ENCODE data around the gene CFAP299. TPM values are rescaled to one million over a fixed set of nuclear protein-coding genes. Genes with fewer than 3 reads are reported as not detected.

CFAP299 gene
- total RNA-seq, 6 experiments from 2014 or later = not detected

DNA sequence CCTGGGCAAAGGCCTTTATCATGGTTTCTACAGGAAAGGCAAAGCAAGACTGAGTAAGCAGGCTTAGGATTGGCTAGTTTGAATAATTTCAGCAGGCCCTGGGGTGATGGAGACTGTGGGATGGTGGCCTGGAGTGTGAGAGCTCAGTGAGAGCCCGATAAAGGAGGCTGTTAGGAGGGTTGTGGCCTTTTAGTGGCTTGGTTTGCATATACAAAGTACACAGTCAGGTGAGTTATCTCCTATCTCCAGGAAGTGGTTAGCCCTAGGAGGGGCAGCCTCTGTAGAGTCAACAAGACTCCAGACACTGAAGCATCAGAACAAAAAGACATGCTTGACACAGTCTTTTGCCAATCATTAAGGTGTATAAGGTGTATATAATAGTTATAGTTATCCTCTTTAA, 157.2 kb downstream of the CFAP299 start:
- no peak for DNase-seq
- ATAC-seq = peak in 3 of 4 donors; percentile 55 to 61 (median 55)

DNA sequence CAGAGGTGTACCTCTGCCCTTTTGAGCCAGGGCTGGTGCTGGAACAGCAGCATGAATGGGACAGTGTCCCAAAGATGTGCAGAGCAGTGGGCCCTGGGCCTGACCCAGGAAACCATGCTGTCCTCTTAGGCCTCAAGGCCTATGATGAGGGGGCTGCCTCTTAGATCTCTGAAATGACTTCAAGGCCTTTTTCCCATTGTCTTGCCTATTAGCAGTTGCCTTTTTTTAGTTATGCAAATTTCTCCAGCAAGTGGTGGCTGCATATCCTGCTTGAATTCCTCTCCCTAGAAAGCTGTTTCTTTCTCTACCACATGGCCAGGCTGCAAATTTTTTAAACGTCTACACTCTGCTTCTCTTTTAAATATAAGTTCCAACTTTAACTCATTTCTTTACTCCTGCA, 160.3 kb downstream of the CFAP299 start:
- ATAC-seq (no peak), DNase-seq (no peak)
- Histone ChIP-seq H3K27me3 (no peaks in the 10 kb centered on the region), H3K4me1 (no peaks in the 10 kb centered on the region), H3K9me3 (no peaks in the 10 kb centered on the region), H3K36me3 (no peaks in the 10 kb centered on the region), H3K4me3 (no peak overlapping the region), H3K27ac (no peak overlapping the region)
- TF ChIP-seq CTCF (IDR thresholded peaks at IDR 0.05) (no peak), POLR2A (IDR thresholded peaks at IDR 0.05) (no peak)
- WGBS (ENCODE audit: insufficient coverage, low coverage, low lambda C conversion rate, missing lambda C conversion rate) = 75% methylated on average over 1 of the region's 1 CpG
- intact Hi-C loops (cut with DNase I) = no loop called here

More for the DNA sequence above, 157.2 kb downstream of the CFAP299 start:
- no peaks in the 10 kb centered on the region for H3K9me3 ChIP-seq
- H3K4me3 ChIP-seq = no peak overlapping the region
- H3K27ac ChIP-seq = no peak overlapping the region
- no peaks in the 10 kb centered on the region for H3K27me3 ChIP-seq
- H3K4me1 ChIP-seq = no peaks in the 10 kb centered on the region
- H3K36me3 ChIP-seq = no peaks in the 10 kb centered on the region
- 14% methylated on average over 1 of the region's 1 CpG for WGBS (ENCODE audit: insufficient coverage, low coverage, low lambda C conversion rate, missing lambda C conversion rate)
- intact Hi-C loops (cut with DNase I) = no loop called here
- no peak for TF ChIP-seq CTCF (IDR thresholded peaks at IDR 0.05)
- TF ChIP-seq POLR2A (IDR thresholded peaks at IDR 0.05) = no peak

DNA sequence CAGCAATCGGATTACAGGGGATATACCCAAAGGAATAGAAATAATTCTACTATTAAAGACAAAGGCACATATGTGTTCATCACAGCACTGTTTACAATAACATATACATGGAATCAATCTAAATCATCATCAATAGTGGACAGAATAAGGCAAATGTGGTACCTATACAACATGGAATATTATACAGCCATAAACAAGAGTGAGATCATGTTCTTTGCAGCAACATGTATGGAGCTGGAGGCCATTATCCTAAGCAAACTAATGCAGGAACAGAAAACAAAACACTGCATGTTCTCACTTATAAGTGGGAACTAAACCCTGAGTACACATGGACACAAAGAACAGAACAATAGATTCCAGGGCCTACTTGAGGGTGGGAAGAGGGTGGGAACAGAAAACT, 163.2 kb downstream of the CFAP299 start:
- Histone ChIP-seq H3K9me3 (no peaks in the 10 kb centered on the region), H3K36me3 (no peaks in the 10 kb centered on the region), H3K4me3 (no peak overlapping the region), H3K27me3 (no peaks in the 10 kb centered on the region), H3K27ac (no peak overlapping the region), H3K4me1 (no peaks in the 10 kb centered on the region)
- ATAC-seq (no peak), DNase-seq (no peak)
- TF ChIP-seq POLR2A (IDR thresholded peaks at IDR 0.05) (no peak), CTCF (IDR thresholded peaks at IDR 0.05) (no peak)
- intact Hi-C loops (cut with DNase I) = no loop called here
- 60% methylated on average over 1 of the region's 1 CpG for WGBS (ENCODE audit: insufficient coverage, low coverage, low lambda C conversion rate, missing lambda C conversion rate)

GRCh38 chr4:80500613-80501012, 165.1 kb downstream of the CFAP299 start:
- ATAC-seq (peak in 1 of 4 donors; percentile 32), DNase-seq (no peak)
- WGBS (ENCODE audit: insufficient coverage, low coverage, low lambda C conversion rate, missing lambda C conversion rate) = 32% methylated on average over 4 of the region's 4 CpGs
- intact Hi-C loops (cut with DNase I) = no loop called here
- Histone ChIP-seq H3K4me1 (no peaks in the 10 kb centered on the region), H3K27me3 (no peaks in the 10 kb centered on the region), H3K27ac (no peak overlapping the region), H3K36me3 (no peaks in the 10 kb centered on the region), H3K4me3 (no peak overlapping the region), H3K9me3 (no peaks in the 10 kb centered on the region)
- no peak for TF ChIP-seq CTCF (IDR thresholded peaks at IDR 0.05)
- no peak for TF ChIP-seq POLR2A (IDR thresholded peaks at IDR 0.05)

GRCh38 chr4:80507077-80507476, 171.5 kb downstream of the CFAP299 start:
- intact Hi-C loops (cut with DNase I) = no loop called here
- Histone ChIP-seq H3K4me3 (no peak overlapping the region), H3K27me3 (no peaks in the 10 kb centered on the region), H3K36me3 (no peaks in the 10 kb centered on the region), H3K9me3 (no peaks in the 10 kb centered on the region), H3K27ac (no peak overlapping the region), H3K4me1 (no peaks in the 10 kb centered on the region)
- ATAC-seq (no peak), DNase-seq (no peak)
- 0% methylated on average over 1 of the region's 1 CpG for WGBS (ENCODE audit: insufficient coverage, low coverage, low lambda C conversion rate, missing lambda C conversion rate)
- TF ChIP-seq POLR2A (IDR thresholded peaks at IDR 0.05) (no peak), CTCF (IDR thresholded peaks at IDR 0.05) (no peak)

Measured in right lobe of liver (tissue), 6 donors.